Astrocyte (in vitro differentiated cells and primary cell): Measurements from ENCODE around the gene KCNQ1.

Experiments used
- CTCF ChIP-seq: IDR thresholded peaks from 2 replicates; pipeline ENCODE4 v1.5.1; 2011; ENCODE audit warnings: low read depth, mild to moderate bottlenecking, inconsistent platforms, low read length, moderate library complexity; ENCODE audit not compliant: insufficient read depth
- EZH2 ChIP-seq: IDR thresholded peaks from 2 replicates; pipeline ENCODE4 v1.6.1; 2012; ENCODE audit warnings: mild to moderate bottlenecking, low read length, inconsistent platforms; ENCODE audit not compliant: insufficient read depth

- TF ChIP-seq CTCF = peak; percentile 98
- no peak for TF ChIP-seq EZH2
These were observed 443.6 kb downstream of the KCNQ1 start for GRCh38 chr11:2888266-2888968.
